GOT3 (cell line): Measurements from ENCODE around the gene PIF1.

ENCODE experiments used
- DNase-seq: peaks from one replicate; lab custom pipeline; 2025; ENCODE audit warnings: mixed read lengths; lab: John Stamatoyannopoulos, UW

PIF1 gene

DNA sequence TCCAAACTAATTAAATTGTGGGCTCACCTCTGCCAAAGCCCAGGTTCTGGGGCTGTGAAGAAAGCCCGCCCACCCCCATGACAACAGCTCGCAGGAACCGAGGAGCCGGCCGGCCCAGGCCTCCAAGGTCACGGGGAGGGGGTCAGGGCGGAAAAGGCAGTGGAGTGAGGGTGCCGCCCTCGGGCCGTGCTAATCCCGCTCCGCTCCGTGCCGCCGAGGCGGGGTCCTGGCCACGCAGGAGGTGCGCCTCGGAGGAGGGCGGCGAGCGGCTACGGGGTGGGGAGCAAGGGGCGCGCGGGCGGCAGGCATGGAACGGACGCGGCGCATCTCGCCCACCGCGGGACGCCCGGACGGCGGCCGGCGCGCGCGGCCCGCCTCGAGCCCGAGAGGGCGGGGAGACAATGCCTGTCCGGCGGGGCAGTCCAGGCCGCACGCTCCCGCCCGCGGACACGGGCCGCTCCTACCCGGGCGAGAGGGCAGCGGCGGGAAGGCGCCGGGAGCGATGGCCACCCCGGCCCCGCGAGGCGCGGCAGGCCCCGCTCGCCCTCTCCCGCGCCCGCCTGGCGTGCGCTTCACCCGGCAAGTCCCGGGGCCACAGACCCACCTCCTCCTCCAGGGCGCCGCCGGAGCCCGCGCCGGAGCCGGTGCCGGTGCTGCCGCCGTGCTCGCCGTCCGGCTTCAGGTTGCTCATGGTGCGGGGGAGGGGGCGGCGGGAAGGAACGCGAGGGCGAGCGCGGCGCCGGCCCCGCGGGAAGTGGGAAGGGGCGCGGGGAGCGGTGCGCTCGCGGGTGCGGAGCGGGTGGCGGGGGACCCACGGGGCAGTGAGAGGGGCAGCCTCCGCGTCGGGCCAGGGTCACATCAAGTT lies 50.6 kb downstream of the PIF1 start:
- no peak for DNase-seq

DNA sequence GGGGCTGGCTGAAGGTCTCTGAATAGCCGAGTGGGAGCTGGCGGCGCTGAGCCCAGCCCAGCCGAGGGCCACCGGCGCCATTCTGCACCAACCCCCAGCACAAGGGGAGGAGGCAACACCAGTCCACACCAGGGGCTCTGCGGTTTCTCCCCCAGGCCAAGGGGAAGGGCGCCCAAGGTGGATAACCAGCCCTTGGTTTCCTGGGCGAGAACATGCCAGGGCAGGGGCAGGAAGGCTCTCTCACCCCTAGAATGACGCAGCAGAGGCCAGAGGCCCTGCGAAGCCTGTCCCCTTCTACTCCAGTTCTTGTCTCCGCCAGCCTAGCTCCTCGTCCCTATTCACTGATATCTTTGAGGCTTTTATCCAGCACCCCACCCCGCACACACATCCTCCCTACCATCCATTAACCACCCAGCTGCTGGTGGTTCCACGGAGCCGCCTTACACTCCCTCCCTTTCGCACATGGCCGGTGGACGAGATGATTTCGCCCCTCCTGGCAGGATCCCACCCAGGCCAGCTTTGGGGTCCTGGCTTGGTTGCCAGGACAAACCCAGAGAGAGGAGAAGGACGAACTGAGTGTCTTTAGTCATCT lies 51.3 kb downstream of the PIF1 start:
- DNase-seq, result no peak

DNA sequence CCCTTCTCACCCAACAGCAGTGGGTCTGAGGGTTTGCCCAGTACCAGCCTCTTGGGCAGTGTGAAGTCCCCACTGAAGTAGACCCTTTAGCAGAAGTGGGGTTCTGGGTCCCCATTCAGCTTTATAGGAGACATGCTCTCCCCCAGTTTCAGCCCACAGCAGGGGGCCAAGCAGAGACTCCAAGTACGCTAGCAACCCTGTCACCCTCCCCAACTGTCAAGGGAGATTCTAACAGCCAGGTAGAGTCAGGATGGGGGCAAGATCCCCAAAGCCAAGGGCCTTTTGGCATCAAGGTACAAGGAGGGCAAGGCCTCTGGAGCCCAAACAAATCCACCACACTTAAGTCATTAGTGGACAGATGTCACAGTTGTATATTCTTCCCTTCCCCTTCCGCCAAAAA lies 51.8 kb downstream of the PIF1 start:
- DNase-seq, result no peak

DNA sequence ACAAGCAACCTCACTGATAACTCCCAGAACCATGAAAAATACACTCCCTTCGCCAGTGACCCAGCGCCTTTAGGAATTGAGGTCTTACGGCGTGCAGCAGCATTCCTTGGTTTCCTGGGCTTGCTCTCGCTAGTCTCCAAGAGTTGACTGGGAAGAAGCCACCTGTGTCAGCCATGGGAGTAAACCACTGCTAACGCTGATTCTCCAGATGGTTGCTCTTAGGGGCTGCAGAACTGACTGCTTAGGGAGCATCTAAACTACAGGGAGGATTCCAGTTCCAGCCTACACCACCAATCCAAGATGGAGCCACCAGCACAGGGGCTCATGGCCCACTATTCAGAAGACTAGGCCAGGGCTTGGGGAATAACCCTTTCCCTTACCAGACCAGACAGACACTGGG lies 52.5 kb downstream of the PIF1 start:
- DNase-seq, result no peak

DNA sequence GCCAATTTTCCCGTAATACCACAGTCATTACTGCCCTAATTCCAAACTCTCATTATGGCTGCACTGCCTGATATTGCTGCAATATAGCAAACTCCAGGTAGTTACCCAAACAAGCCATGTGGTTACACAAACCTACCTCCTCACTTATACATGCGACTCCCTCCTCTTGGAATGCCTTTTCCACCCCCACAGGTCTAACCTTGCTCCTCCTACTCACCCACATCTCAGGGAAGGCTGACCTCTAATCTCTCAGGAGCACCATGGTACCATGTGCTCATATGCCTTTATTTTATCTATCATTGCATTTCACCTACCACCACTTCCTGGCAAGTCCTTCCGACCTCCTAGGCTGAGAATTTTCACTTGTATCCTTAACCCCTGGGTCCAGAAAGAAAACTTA lies 53.0 kb downstream of the PIF1 start:
- no peak for DNase-seq

DNA sequence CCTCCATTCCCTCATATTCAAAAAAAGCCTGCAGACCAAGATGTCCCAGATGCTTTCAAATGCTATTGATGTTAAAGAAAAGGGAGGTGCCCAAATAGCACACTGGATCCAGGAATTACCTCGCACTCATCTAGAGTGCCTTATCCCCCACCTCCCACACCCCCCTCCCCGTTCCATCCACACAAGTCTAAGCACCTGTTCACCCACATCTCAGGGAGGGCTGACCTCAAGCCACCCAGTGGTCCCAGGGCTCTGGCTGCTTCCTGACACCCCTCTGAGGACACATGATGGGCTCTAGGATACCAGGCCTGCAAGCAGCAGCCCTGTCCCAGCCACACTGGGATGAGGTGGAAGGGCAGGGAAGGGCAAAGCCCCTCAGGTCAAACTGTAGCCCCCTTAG lies 54.8 kb downstream of the PIF1 start:
- DNase-seq, result no peak

DNA sequence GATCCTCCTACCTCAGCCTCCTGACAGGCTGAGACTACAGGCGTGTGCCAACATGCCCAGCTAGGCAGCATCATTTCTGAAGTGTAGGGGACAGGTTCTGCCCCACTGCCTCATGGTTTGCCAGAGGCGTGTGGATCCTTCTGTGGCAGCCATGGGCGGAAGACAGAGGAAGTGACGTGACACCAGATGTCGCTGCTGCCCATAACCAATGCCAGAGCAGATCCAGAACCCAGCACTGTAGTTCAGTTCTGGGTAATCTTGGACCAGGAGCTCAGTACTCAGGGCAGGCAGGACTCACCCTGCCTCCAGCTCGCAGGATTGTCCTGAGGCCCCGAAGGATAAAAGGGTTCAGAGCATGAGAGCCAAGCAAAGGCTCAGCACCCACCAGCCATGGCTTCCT lies 58.2 kb downstream of the PIF1 start:
- DNase-seq, result no peak

DNA sequence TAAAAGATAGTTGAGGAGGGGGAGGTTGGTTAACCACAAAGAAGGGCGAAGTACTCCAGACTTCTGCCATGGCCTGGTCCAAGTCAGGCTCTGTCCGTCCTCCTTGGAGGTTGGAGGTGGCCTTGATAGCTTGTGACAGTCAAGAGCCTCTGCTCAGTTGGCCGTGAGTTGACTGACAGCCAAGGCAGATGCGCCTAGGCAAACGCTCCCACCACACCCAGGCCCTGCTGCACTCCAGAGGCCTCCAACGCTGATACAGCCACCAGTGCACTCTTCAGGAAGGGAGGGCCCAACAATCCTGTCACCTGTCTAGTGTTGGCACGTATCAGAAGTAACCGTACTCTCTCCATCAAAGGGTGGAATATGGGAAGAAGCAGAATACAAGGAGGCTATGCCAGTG lies 59.4 kb downstream of the PIF1 start:
- DNase-seq, result no peak
